ENCODE data around the gene RPL12.

GRCh38 chr9:127398275-127398647 is 52.9 kb downstream of the RPL12 start:
- TF ChIP-seq CTCF (conservative IDR thresholded peaks at IDR 0.05 in 1 of 2, IDR thresholded peaks at IDR 0.05 in 1 of 2; ENCODE audit: extremely low read depth in 1 of 2, insufficient read depth in 1 of 2, low read depth in 1 of 2, low read length in 2 of 2) (no peak), EZH2 (IDR thresholded peaks at IDR 0.05; ENCODE audit: borderline replicate concordance, low read length) (no peak)
